GM04503 (cell line): ENCODE data around the gene PTGDS.

Experiments used
- DNase-seq: peaks from one replicate; pipeline ENCODE4 v3.0.0-alpha.2; 2012; ENCODE audit warnings: low read depth

The PTGDS gene

GRCh38 chr9:137011907-137012675, 34.8 kb downstream of the PTGDS start:
- DNase-seq = no peak

GRCh38 chr9:137012694-137013570, 35.6 kb downstream of the PTGDS start:
- no peak for DNase-seq

GRCh38 chr9:137013571-137013940, 36.3 kb downstream of the PTGDS start:
- no peak for DNase-seq

- DNase-seq = no peak
These were observed 36.9 kb downstream of the PTGDS start for GRCh38 chr9:137014166-137014565.

GRCh38 chr9:137014776-137015539, 37.7 kb downstream of the PTGDS start:
- DNase-seq = no peak

GRCh38 chr9:137015540-137015930, 38.2 kb downstream of the PTGDS start:
- no peak for DNase-seq

- DNase-seq = no peak
These were observed 38.7 kb downstream of the PTGDS start for GRCh38 chr9:137015976-137016375.

GRCh38 chr9:137016436-137016835, 39.1 kb downstream of the PTGDS start:
- no peak for DNase-seq

- DNase-seq = no peak
These were observed 39.8 kb downstream of the PTGDS start for GRCh38 chr9:137017071-137017470.

GRCh38 chr9:137017791-137018497, 40.6 kb downstream of the PTGDS start:
- DNase-seq = no peak

GRCh38 chr9:137018761-137019559, 41.7 kb downstream of the PTGDS start:
- DNase-seq = no peak

- no peak for DNase-seq
These were observed 42.8 kb downstream of the PTGDS start for GRCh38 chr9:137019891-137020683.

- DNase-seq = no peak
These were observed 43.7 kb downstream of the PTGDS start for GRCh38 chr9:137020771-137021567.

- DNase-seq = no peak
These were observed 44.3 kb downstream of the PTGDS start for GRCh38 chr9:137021568-137021978.

- DNase-seq = no peak
These were observed 44.8 kb downstream of the PTGDS start for GRCh38 chr9:137021979-137022661.

GRCh38 chr9:137022662-137023008, 45.3 kb downstream of the PTGDS start:
- DNase-seq = no peak

GRCh38 chr9:137023157-137023556, 45.9 kb downstream of the PTGDS start:
- no peak for DNase-seq

- DNase-seq = no peak
These were observed 46.3 kb downstream of the PTGDS start for GRCh38 chr9:137023583-137023991.

GRCh38 chr9:137025517-137025966, 48.2 kb downstream of the PTGDS start:
- no peak for DNase-seq
